DND-41 (cell line): Measurements from ENCODE around the gene CENPX.
"Not testable (repeated sequence)": the region's sequence is repeated elsewhere in the genome, so short reads cannot be mapped to it uniquely, and the experiment has no call there.

Source experiments
- ATAC-seq: fragments of 200-7000 bp; cut with Tn5 transposase; 3 replicates; pipeline ENCODE4 v1.9.1; 2021; ENCODE audit warnings: low read depth; ENCODE audit not compliant: insufficient read depth
- DNase-seq: peaks from one replicate; pipeline ENCODE4 v3.0.0-alpha.2; 2020
- H2AFZ ChIP-seq: 2 replicates; pipeline ENCODE4 v1.6.0; 2012; ENCODE audit warnings: low read depth, low read length
- H3K27ac ChIP-seq: 2 replicates; pipeline ENCODE4 v1.5.1; 2012; ENCODE audit warnings: low read length, inconsistent platforms
- H3K27me3 ChIP-seq: fragments of 200-600 bp; sonication (generic); 2 replicates; pipeline ENCODE4 v1.6.0; 2012; ENCODE audit warnings: low read length, mild to moderate bottlenecking, inconsistent platforms; ENCODE audit not compliant: insufficient read depth, poor library complexity
- H3K36me3 ChIP-seq: 2 replicates; pipeline ENCODE4 v1.5.1; 2012; ENCODE audit warnings: low read length, inconsistent platforms; ENCODE audit not compliant: insufficient read depth
- H3K4me1 ChIP-seq: 2 replicates; pipeline ENCODE4 v1.5.1; 2012; ENCODE audit warnings: mild to moderate bottlenecking, low read length; ENCODE audit not compliant: insufficient read depth
- H3K4me2 ChIP-seq: 2 replicates; pipeline ENCODE4 v1.6.0; 2012; ENCODE audit warnings: mild to moderate bottlenecking, moderate library complexity, low read length, inconsistent platforms; ENCODE audit not compliant: insufficient read depth
- H3K4me3 ChIP-seq, 2 experiments: fragments of 200-600 bp in 1 of 2; shearing (Covaris generic) in 1 of 2; 2 replicates each; pipeline ENCODE4 v1.5.1; 2012 to 2016; ENCODE audit warnings: inconsistent platforms in 2 of 2, low read length in 2 of 2, mild to moderate bottlenecking in 2 of 2, low read depth in 1 of 2, moderate library complexity in 1 of 2
- H3K79me2 ChIP-seq: 2 replicates; pipeline ENCODE4 v1.6.0; 2012; ENCODE audit warnings: low read length, inconsistent platforms; ENCODE audit not compliant: insufficient read depth
- H3K9ac ChIP-seq: 2 replicates; pipeline ENCODE4 v1.6.0; 2012; ENCODE audit warnings: low read depth, mild to moderate bottlenecking, inconsistent platforms, low read length, moderate library complexity
- H3K9me3 ChIP-seq: 2 replicates; pipeline ENCODE4 v1.5.1; 2012; ENCODE audit warnings: low read length, moderate library complexity, mild to moderate bottlenecking, inconsistent platforms; ENCODE audit not compliant: insufficient read depth, severe bottlenecking
- H4K20me1 ChIP-seq: 2 replicates; pipeline ENCODE4 v1.6.0; 2012; ENCODE audit warnings: low read length; ENCODE audit not compliant: insufficient read depth
- CTCF ChIP-seq: IDR thresholded peaks from 2 replicates; pipeline ENCODE4 v1.5.1; 2012; ENCODE audit warnings: borderline replicate concordance, low read length, moderate library complexity, mild to moderate bottlenecking; ENCODE audit not compliant: poor library complexity, severe bottlenecking; ENCODE audit errors: extremely low read depth
- EZH2 ChIP-seq: IDR thresholded peaks from 3 replicates; pipeline ENCODE4 v1.6.1; 2012; ENCODE audit warnings: borderline replicate concordance, low read depth, mild to moderate bottlenecking, moderate library complexity, low read length, inconsistent platforms; ENCODE audit not compliant: severe bottlenecking

Gene CENPX

GRCh38 chr17:81984773-81985410 is 37.8 kb downstream of the CENPX start:
- DNase-seq (no peak), ATAC-seq (no peak)
- H3K9ac ChIP-seq, result no peak overlapping the region
- H2AFZ ChIP-seq, result no peak overlapping the region
- H3K27me3 ChIP-seq, result no peaks in the 10 kb centered on the region
- no peaks in the 10 kb centered on the region; the same call in 1 of the 2 replicates for H3K79me2 ChIP-seq
- peaks cover 37% of the 10 kb centered on the region for H3K36me3 ChIP-seq
- H3K4me1 ChIP-seq, result peaks cover 7% of the 10 kb centered on the region
- H3K9me3 ChIP-seq, result no peaks in the 10 kb centered on the region
- TF ChIP-seq EZH2 (no peak), CTCF (no peak)
- H3K4me2 ChIP-seq, result no peak overlapping the region
- peaks cover 13% of the 10 kb centered on the region; the same call in 1 of the 2 replicates for H4K20me1 ChIP-seq
- H3K4me3 ChIP-seq, result no peak overlapping the region
- H3K27ac ChIP-seq, result no peak overlapping the region

- Histone ChIP-seq H3K36me3 (peaks cover 43% of the 10 kb centered on the region), H4K20me1 (0 out of 2 replicates have a peak, but pooled peaks cover 8% of the 10 kb centered on the region), H3K27ac (no peak overlapping the region), H3K4me2 (no peak overlapping the region), H2AFZ (no peak overlapping the region), H3K27me3 (no peaks in the 10 kb centered on the region), H3K9me3 (no peaks in the 10 kb centered on the region), H3K4me1 (peaks cover 14% of the 10 kb centered on the region), H3K4me3 (no peak overlapping the region), H3K9ac (no peak overlapping the region), H3K79me2 (0 out of 2 replicates have a peak, but pooled peaks cover 3% of the 10 kb centered on the region)
- ATAC-seq (no peak), DNase-seq (no peak)
- no peak for TF ChIP-seq EZH2
- no peak for TF ChIP-seq CTCF
These were observed 38.9 kb downstream of the CENPX start for GRCh38 chr17:81983639-81984373.

GRCh38 chr17:81983011-81983638 is 39.6 kb downstream of the CENPX start:
- DNase-seq, result no peak
- no peak overlapping the region for H3K9ac ChIP-seq
- no peak overlapping the region for H2AFZ ChIP-seq
- TF ChIP-seq CTCF (no peak), EZH2 (no peak)
- 0 out of 2 replicates have a peak, but pooled peaks cover 8% of the 10 kb centered on the region for H4K20me1 ChIP-seq
- H3K4me3 ChIP-seq, result no peak overlapping the region
- H3K4me1 ChIP-seq, result peaks cover 21% of the 10 kb centered on the region
- H3K4me2 ChIP-seq, result no peak overlapping the region
- peaks cover 43% of the 10 kb centered on the region for H3K36me3 ChIP-seq
- no peak for ATAC-seq
- H3K9me3 ChIP-seq, result no peaks in the 10 kb centered on the region
- no peak overlapping the region for H3K27ac ChIP-seq
- H3K27me3 ChIP-seq, result no peaks in the 10 kb centered on the region
- peaks cover 6% of the 10 kb centered on the region for H3K79me2 ChIP-seq

GRCh38 chr17:81981511-81981910 is 41.2 kb downstream of the CENPX start:
- H2AFZ ChIP-seq, H3K27ac ChIP-seq, H3K4me2 ChIP-seq, H3K4me3 ChIP-seq, H3K27me3 ChIP-seq, H3K9me3 ChIP-seq, H3K9ac ChIP-seq, ATAC-seq, H4K20me1 ChIP-seq, DNase-seq: not testable (repeated sequence)
- Histone ChIP-seq H3K36me3 (peaks cover 40% of the 10 kb centered on the region), H3K4me1 (peaks cover 31% of the 10 kb centered on the region), H3K79me2 (peaks cover 14% of the 10 kb centered on the region)
